Thyroid gland (tissue), 4 donors: ENCODE results near the gene SMARCE1. TPM values are rescaled to one million over a fixed set of nuclear protein-coding genes. Genes with fewer than 3 reads are reported as not detected.

Experiments used
- DNase-seq, 2 donors: peaks; one replicate each; pipeline ENCODE4 v3.0.0-alpha.2; 2019
- H3K27ac ChIP-seq, 3 donors: fragments of 200-600 bp; sonication (generic); 1 replicate in 2 of 3; 2 replicates in 1 of 3; pipeline ENCODE4 v1.5.1; 2016 to 2019; ENCODE audit warnings: mild to moderate bottlenecking in 1 of 3, moderate library complexity in 1 of 3
- H3K27me3 ChIP-seq: fragments of 200-600 bp; sonication (generic); one replicate; pipeline ENCODE4 v1.5.1; 2019
- H3K36me3 ChIP-seq, 2 donors: fragments of 200-600 bp; sonication (generic); one replicate each; pipeline ENCODE4 v1.5.1; 2016 to 2019
- H3K4me1 ChIP-seq, 2 donors: fragments of 200-600 bp; sonication (generic); one replicate each; pipeline ENCODE4 v1.5.1; 2017 to 2019
- H3K4me3 ChIP-seq, 3 donors: fragments of 200-600 bp; sonication (generic); replicated peaks in 1 of 3; 1 replicate in 2 of 3; 2 replicates in 1 of 3; pipeline ENCODE4 v1.5.1; 2016; ENCODE audit warnings: mild to moderate bottlenecking in 1 of 3
- H3K9me3 ChIP-seq: fragments of 200-600 bp; sonication (generic); one replicate; pipeline ENCODE4 v1.5.1; 2017
- CTCF ChIP-seq, 6 experiments: fragments of 200-600 bp in 3 of 6; fragments of 450-650 bp in 3 of 6; sonication (generic) in 3 of 6; IDR thresholded peaks; one replicate each; pipeline ENCODE4 v1.5.1; 2016 to 2019; ENCODE audit warnings: antibody characterized with exemption in 6 of 6, mild to moderate bottlenecking in 2 of 6, inconsistent platforms in 1 of 6, moderate library complexity in 1 of 6
- POLR2A ChIP-seq, 2 donors: fragments of 450-650 bp; IDR thresholded peaks; one replicate each; pipeline ENCODE4 v1.6.1; 2017; ENCODE audit warnings: antibody characterized with exemption in 2 of 2, mild to moderate bottlenecking in 2 of 2, moderate library complexity in 1 of 2
- WGBS, 2 donors: methylation state at CpG; one replicate each; pipeline ENCODE4 v1.1.5; 2017; 5-methylcytosine and 5-hydroxymethylcytosine counted together
- intact Hi-C: fragments of 100-400 bp; cut with DNase I; formaldehyde crosslinking; loops from one replicate; pipeline ENCODE4 v1.15.1; 2023
- total RNA-seq, 4 donors: library from RNA; depleted of rRNA; stranded (reverse); fragments of >200 nt; gene quantifications; one replicate each; pipeline ENCODE4 v1.2.3, GENCODE V29; 2016

SMARCE1 gene
- total RNA-seq, 4 donors from 2014 or later, result 82.1 to 125 (median 108) TPM

GRCh38 chr17:40633871-40634270, 13.7 kb downstream of the SMARCE1 start:
- WGBS, 2 donors, result 90 to 92% methylated on average over 1 of the region's 1 CpG
- DNase-seq, result no peak
- Histone ChIP-seq H3K4me3 (no peak overlapping the region), H3K9me3 (no peaks in the 10 kb centered on the region), H3K27me3 (no peaks in the 10 kb centered on the region), H3K36me3 (peaks cover 72 to 75% of the 10 kb centered on the region in 2 donors), H3K27ac (no peak overlapping the region), H3K4me1 (no peaks in the 10 kb centered on the region)
- TF ChIP-seq CTCF (IDR thresholded peaks at IDR 0.05) (no peak), POLR2A (IDR thresholded peaks at IDR 0.05) (no peak)
- intact Hi-C loops, result no loop called here

- Histone ChIP-seq H3K4me3 (no peak overlapping the region), H3K4me1 (no peaks in the 10 kb centered on the region), H3K27ac (no peak overlapping the region), H3K36me3 (peaks cover 83 to 84% of the 10 kb centered on the region in 2 donors), H3K27me3 (no peaks in the 10 kb centered on the region), H3K9me3 (no peaks in the 10 kb centered on the region)
- TF ChIP-seq POLR2A (IDR thresholded peaks at IDR 0.05) (no peak), CTCF (IDR thresholded peaks at IDR 0.05) (no peak)
- intact Hi-C loops, result no loop called here
- 84% methylated on average over 9 of the region's 9 CpGs for WGBS, 2 donors
- DNase-seq, result no peak
These were observed 15.4 kb downstream of the SMARCE1 start for GRCh38 chr17:40632216-40632615.

- Histone ChIP-seq H3K27ac (no peak overlapping the region), H3K4me3 (no peak overlapping the region), H3K36me3 (peaks cover 59 to 60% of the 10 kb centered on the region in 2 donors), H3K27me3 (no peaks in the 10 kb centered on the region), H3K4me1 (no peaks in the 10 kb centered on the region), H3K9me3 (no peaks in the 10 kb centered on the region)
- intact Hi-C loops, result no loop called here
- TF ChIP-seq POLR2A (IDR thresholded peaks at IDR 0.05) (no peak), CTCF (IDR thresholded peaks at IDR 0.05) (no peak)
- DNase-seq, result no peak
- 54 to 60% methylated on average over 2 of the region's 2 CpGs for WGBS, 2 donors
These were observed 17.8 kb downstream of the SMARCE1 start for GRCh38 chr17:40629842-40630241.

GRCh38 chr17:40625311-40625710, 22.3 kb downstream of the SMARCE1 start:
- no peak for DNase-seq
- H3K36me3 ChIP-seq, result peaks cover 17 to 21% of the 10 kb centered on the region in 2 donors
- H3K9me3 ChIP-seq, result no peaks in the 10 kb centered on the region
- WGBS, 2 donors, result 48 to 62% methylated on average over 5 of the region's 5 CpGs
- intact Hi-C loops, result no loop called here
- H3K4me1 ChIP-seq, result no peaks in the 10 kb centered on the region
- H3K27me3 ChIP-seq, result no peaks in the 10 kb centered on the region
- no peak for TF ChIP-seq POLR2A (IDR thresholded peaks at IDR 0.05)
- TF ChIP-seq CTCF (IDR thresholded peaks at IDR 0.05), result no peak
- H3K4me3 ChIP-seq, result no peak overlapping the region
- no peak overlapping the region for H3K27ac ChIP-seq

- intact Hi-C loops, result no loop called here
- no peak overlapping the region for H3K27ac ChIP-seq
- no peaks in the 10 kb centered on the region for H3K27me3 ChIP-seq
- TF ChIP-seq POLR2A (IDR thresholded peaks at IDR 0.05) (no peak), CTCF (IDR thresholded peaks at IDR 0.05) (no peak)
- WGBS, 2 donors, result 85 to 91% methylated on average over 12 of the region's 12 CpGs
- no peaks in the 10 kb centered on the region for H3K9me3 ChIP-seq
- H3K4me3 ChIP-seq, result no peak overlapping the region
- H3K36me3 ChIP-seq, result peaks cover 6 to 9% of the 10 kb centered on the region in 2 donors
- no peak for DNase-seq
- H3K4me1 ChIP-seq, result peaks cover 0 to 6% of the 10 kb centered on the region in 2 donors
These were observed 24.0 kb downstream of the SMARCE1 start for GRCh38 chr17:40623419-40624210.
